ENCODE data around the gene TAB2.

GRCh38 chr6:149384464-149384863 lies 67.0 kb downstream of the TAB2 start:
- TF ChIP-seq EZH2phosphoT487 (IDR thresholded peaks at IDR 0.05; ENCODE audit: borderline replicate concordance, low read length) = no peak
- no peak for TF ChIP-seq CTCF (IDR thresholded peaks at IDR 0.05; ENCODE audit: low read depth, low read length, poor library complexity, severe bottlenecking)

Measured in DOHH2 (cell line).